ENCODE results near the gene JSRP1.
A peak's percentile ranks its signal among the peaks of the same experiment; 100 is the strongest.

Gene JSRP1

GRCh38 chr19:2269244-2270156 lies 13.3 kb upstream of the JSRP1 start:
- peak overlapping the region; percentile 99 for H3K27ac ChIP-seq
- H3K4me3 ChIP-seq (ENCODE audit: low read depth in 1 of 2, low read length in 1 of 2) = peak overlapping the region; percentile 94 to 99
- peak; percentile 64 for TF ChIP-seq CTCF (IDR thresholded peaks at IDR 0.05)
- H3K27me3 ChIP-seq = no peaks in the 10 kb centered on the region
- H3K9me3 ChIP-seq = no peaks in the 10 kb centered on the region
- peaks cover 78 to 79% of the 10 kb centered on the region in 2 experiments for H3K4me1 ChIP-seq (ENCODE audit: control insufficient read depth in 1 of 2, insufficient read depth in 1 of 2, low read depth in 1 of 2, low read length in 1 of 2)
- peaks cover 35% of the 10 kb centered on the region for H3K36me3 ChIP-seq

- Histone ChIP-seq H3K27ac (peak overlapping the region; percentile 99), H3K36me3 (peaks cover 29% of the 10 kb centered on the region), H3K4me1 (ENCODE audit: control insufficient read depth in 1 of 2, insufficient read depth in 1 of 2, low read depth in 1 of 2, low read length in 1 of 2) (peaks cover 76 to 78% of the 10 kb centered on the region in 2 experiments), H3K4me3 (ENCODE audit: low read depth in 1 of 2, low read length in 1 of 2) (peak overlapping the region; percentile 94 to 99), H3K27me3 (no peaks in the 10 kb centered on the region), H3K9me3 (no peaks in the 10 kb centered on the region)
- no peak for TF ChIP-seq CTCF (IDR thresholded peaks at IDR 0.05)
These were observed 12.6 kb upstream of the JSRP1 start for GRCh38 chr19:2268861-2269243.

- no peaks in the 10 kb centered on the region for H3K27me3 ChIP-seq
- H3K4me1 ChIP-seq (ENCODE audit: control insufficient read depth in 1 of 2, insufficient read depth in 1 of 2, low read depth in 1 of 2, low read length in 1 of 2) = peaks cover 76 to 78% of the 10 kb centered on the region in 2 experiments
- H3K27ac ChIP-seq = peak overlapping the region; percentile 99
- peaks cover 25% of the 10 kb centered on the region for H3K36me3 ChIP-seq
- no peak for TF ChIP-seq CTCF (IDR thresholded peaks at IDR 0.05)
- no peaks in the 10 kb centered on the region for H3K9me3 ChIP-seq
- peak overlapping the region; percentile 94 to 99 for H3K4me3 ChIP-seq (ENCODE audit: low read depth in 1 of 2, low read length in 1 of 2)
These were observed 12.2 kb upstream of the JSRP1 start for GRCh38 chr19:2268480-2268830.

GRCh38 chr19:2266183-2266993 lies 10.2 kb upstream of the JSRP1 start:
- Histone ChIP-seq H3K27me3 (no peaks in the 10 kb centered on the region), H3K4me1 (ENCODE audit: control insufficient read depth in 1 of 2, insufficient read depth in 1 of 2, low read depth in 1 of 2, low read length in 1 of 2) (peaks cover 59% of the 10 kb centered on the region in 2 experiments), H3K36me3 (peaks cover 4% of the 10 kb centered on the region), H3K4me3 (ENCODE audit: low read depth in 1 of 2, low read length in 1 of 2) (peak overlapping the region; percentile 22 to 38), H3K9me3 (no peaks in the 10 kb centered on the region), H3K27ac (peak overlapping the region; percentile 99)
- TF ChIP-seq CTCF (IDR thresholded peaks at IDR 0.05) = peak; percentile 21

GRCh38 chr19:2261438-2262172 lies 5.4 kb upstream of the JSRP1 start:
- H3K4me3 ChIP-seq (ENCODE audit: low read depth in 1 of 2, low read length in 1 of 2) = no peak overlapping the region
- no peaks in the 10 kb centered on the region for H3K27me3 ChIP-seq
- H3K27ac ChIP-seq = no peak overlapping the region
- H3K9me3 ChIP-seq = no peaks in the 10 kb centered on the region
- peak; percentile 35 for TF ChIP-seq CTCF (IDR thresholded peaks at IDR 0.05)
- H3K36me3 ChIP-seq = no peaks in the 10 kb centered on the region
- H3K4me1 ChIP-seq (ENCODE audit: control insufficient read depth in 1 of 2, insufficient read depth in 1 of 2, low read depth in 1 of 2, low read length in 1 of 2) = peaks cover 32 to 33% of the 10 kb centered on the region in 2 experiments

All from neutrophil (primary cell).